OCI-LY3 (cell line): ENCODE results near the gene SLFNL1.

Source experiments
- H2AFZ ChIP-seq: fragments of 200-600, 300-600 bp; shearing (Covaris generic); 2 replicates; pipeline ENCODE4 v1.6.0; 2014; ENCODE audit warnings: antibody characterized with exemption, low read depth, low read length
- H3K27ac ChIP-seq: fragments of 200-600, 300-600 bp; sonication (generic); 2 replicates; pipeline ENCODE4 v1.5.1; 2014; ENCODE audit warnings: mild to moderate bottlenecking, low read length, moderate library complexity, mixed read lengths
- H3K27me3 ChIP-seq: fragments of 200-600, 300-600 bp; sonication (generic); 2 replicates; pipeline ENCODE4 v1.6.1; 2014; ENCODE audit warnings: low read depth, low read length, mixed read lengths
- H3K36me3 ChIP-seq: fragments of 200-600, 300-600 bp; sonication (generic); replicated peaks from 2 replicates; pipeline ENCODE3; 2014; ENCODE audit warnings: low read depth, low read length, mixed read lengths
- H3K4me1 ChIP-seq: fragments of 300-600, 200-600 bp; sonication (generic); 2 replicates; pipeline ENCODE4 v1.6.1; 2014; ENCODE audit warnings: low read length, mixed read lengths
- H3K4me2 ChIP-seq: fragments of 200-600, 300-600 bp; sonication (generic); 2 replicates; pipeline ENCODE4 v1.6.1; 2014; ENCODE audit warnings: low read length, mixed read lengths
- H3K4me3 ChIP-seq: fragments of 300-600, 200-600 bp; sonication (generic); 2 replicates; pipeline ENCODE4 v1.5.1; 2014; ENCODE audit warnings: antibody characterized with exemption, mild to moderate bottlenecking, low read length, moderate library complexity
- H3K79me2 ChIP-seq: fragments of 300-600, 200-600 bp; shearing (Covaris generic); 2 replicates; pipeline ENCODE4 v1.6.1; 2014; ENCODE audit warnings: mild to moderate bottlenecking, low read length, mixed read lengths
- H3K9ac ChIP-seq: fragments of 300-600, 200-600 bp; shearing (Covaris generic); 2 replicates; pipeline ENCODE4 v1.6.0; 2014; ENCODE audit warnings: mild to moderate bottlenecking, low read length, moderate library complexity
- H3K9me3 ChIP-seq: fragments of 200-600, 300-600 bp; shearing (Covaris generic); 2 replicates; pipeline ENCODE4 v1.6.1; 2014; ENCODE audit warnings: low read length, mixed read lengths; ENCODE audit not compliant: insufficient read depth
- H4K20me1 ChIP-seq: fragments of 200-600, 300-600 bp; sonication (generic); 2 replicates; pipeline ENCODE4 v1.6.1; 2016; ENCODE audit warnings: low read length, mixed read lengths; ENCODE audit not compliant: insufficient read depth
- CTCF ChIP-seq: fragments of 200-600, 300-600 bp; sonication (generic); IDR thresholded peaks from 2 replicates; pipeline ENCODE4 v1.5.1; 2014; ENCODE audit warnings: antibody characterized with exemption, low read length, low read depth
- EZH2phosphoT487 ChIP-seq: fragments of 200-600 bp; shearing (Covaris generic); IDR thresholded peaks from 2 replicates; pipeline ENCODE4 v1.6.1; 2018; ENCODE audit warnings: antibody characterized with exemption, mixed run types, low read depth

SLFNL1 gene

GRCh38 chr1:41032147-41032546, 10.6 kb upstream of the SLFNL1 start:
- Histone ChIP-seq H2AFZ (no peak overlapping the region), H3K4me2 (no peak overlapping the region), H3K4me3 (no peak overlapping the region), H3K27ac (no peak overlapping the region), H3K9me3 (no peaks in the 10 kb centered on the region), H3K4me1 (peaks cover 8% of the 10 kb centered on the region), H3K27me3 (no peaks in the 10 kb centered on the region), H4K20me1 (no peaks in the 10 kb centered on the region), H3K9ac (no peak overlapping the region), H3K36me3 (peaks cover 7% of the 10 kb centered on the region), H3K79me2 (no peaks in the 10 kb centered on the region)
- no peak for TF ChIP-seq EZH2phosphoT487
- no peak for TF ChIP-seq CTCF

GRCh38 chr1:41030872-41031616, 9.5 kb upstream of the SLFNL1 start:
- H3K27me3 ChIP-seq, result no peaks in the 10 kb centered on the region
- H3K4me2 ChIP-seq, result no peak overlapping the region
- TF ChIP-seq CTCF (no peak), EZH2phosphoT487 (no peak)
- peaks cover 4% of the 10 kb centered on the region for H3K36me3 ChIP-seq
- no peaks in the 10 kb centered on the region for H3K9me3 ChIP-seq
- no peaks in the 10 kb centered on the region for H4K20me1 ChIP-seq
- no peaks in the 10 kb centered on the region for H3K79me2 ChIP-seq
- peaks cover 8% of the 10 kb centered on the region for H3K4me1 ChIP-seq
- no peak overlapping the region for H3K27ac ChIP-seq
- no peak overlapping the region for H3K4me3 ChIP-seq
- H2AFZ ChIP-seq, result no peak overlapping the region
- no peak overlapping the region for H3K9ac ChIP-seq

GRCh38 chr1:41028034-41028642, 6.6 kb upstream of the SLFNL1 start:
- TF ChIP-seq CTCF, result no peak
- no peak for TF ChIP-seq EZH2phosphoT487
- H4K20me1 ChIP-seq, result no peaks in the 10 kb centered on the region
- peaks cover 7% of the 10 kb centered on the region for H3K36me3 ChIP-seq
- no peak overlapping the region for H3K4me3 ChIP-seq
- H2AFZ ChIP-seq, result no peak overlapping the region
- H3K9me3 ChIP-seq, result no peaks in the 10 kb centered on the region
- no peaks in the 10 kb centered on the region for H3K79me2 ChIP-seq
- H3K27me3 ChIP-seq, result no peaks in the 10 kb centered on the region
- H3K4me2 ChIP-seq, result no peak overlapping the region
- no peak overlapping the region for H3K27ac ChIP-seq
- H3K4me1 ChIP-seq, result peaks cover 8% of the 10 kb centered on the region
- no peak overlapping the region for H3K9ac ChIP-seq

GRCh38 chr1:41025979-41026819, 4.7 kb upstream of the SLFNL1 start:
- Histone ChIP-seq H3K9me3 (no peaks in the 10 kb centered on the region), H3K4me2 (no peak overlapping the region), H3K27me3 (no peaks in the 10 kb centered on the region), H4K20me1 (no peaks in the 10 kb centered on the region), H2AFZ (no peak overlapping the region), H3K36me3 (peaks cover 7% of the 10 kb centered on the region), H3K9ac (no peak overlapping the region), H3K27ac (no peak overlapping the region), H3K79me2 (no peaks in the 10 kb centered on the region), H3K4me3 (no peak overlapping the region), H3K4me1 (peaks cover 8% of the 10 kb centered on the region)
- no peak for TF ChIP-seq EZH2phosphoT487
- TF ChIP-seq CTCF, result no peak
